Measurements from ENCODE around the gene PDHB.
"Not testable (repeated sequence)": the region's sequence is repeated elsewhere in the genome, so short reads cannot be mapped to it uniquely, and the experiment has no call there.

PDHB gene

DNA sequence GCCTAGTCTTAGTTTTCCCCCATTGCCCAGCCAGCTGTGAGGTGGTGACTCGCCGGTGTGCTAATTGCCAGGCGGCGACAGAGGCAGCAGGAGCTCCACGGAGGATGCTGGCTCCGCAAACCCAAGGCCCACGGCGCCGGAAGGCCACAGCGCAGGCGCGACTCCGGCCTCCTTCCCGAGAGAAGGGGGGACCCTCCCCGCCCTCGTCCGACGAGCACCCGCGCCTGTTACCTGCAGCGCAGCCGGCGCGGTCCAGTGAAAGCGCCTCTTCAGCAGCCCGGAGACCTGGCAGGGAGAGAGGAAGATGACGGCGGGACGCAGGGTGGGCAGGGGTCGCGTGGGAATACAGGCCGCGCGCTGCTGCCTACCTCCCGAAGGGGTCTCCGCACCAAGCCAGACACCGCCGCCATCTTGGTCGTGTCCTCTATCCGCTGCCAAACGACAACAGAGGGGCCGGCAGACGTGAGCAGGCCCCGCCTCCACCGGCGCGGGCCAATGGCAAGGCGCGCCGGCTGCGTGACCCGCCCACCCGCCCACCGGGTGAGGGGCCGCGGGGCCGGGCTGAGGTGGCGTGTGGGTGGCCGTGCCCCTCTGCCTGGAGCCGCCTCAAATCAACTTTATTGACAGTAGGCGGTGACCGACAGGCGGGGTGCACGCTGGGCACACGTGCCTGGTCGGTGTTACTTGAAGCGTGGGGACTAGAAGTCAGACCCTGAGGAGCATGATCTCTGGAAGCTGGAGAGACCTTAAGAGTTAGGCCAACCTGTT is at the start of gene PDHB:
PDHB (minus strand) TSS at position 433 of the 768 bp plus-strand sequence; CDS start at position 410, 23 bp downstream.
- peak; percentile 92 for DNase-seq

DNA sequence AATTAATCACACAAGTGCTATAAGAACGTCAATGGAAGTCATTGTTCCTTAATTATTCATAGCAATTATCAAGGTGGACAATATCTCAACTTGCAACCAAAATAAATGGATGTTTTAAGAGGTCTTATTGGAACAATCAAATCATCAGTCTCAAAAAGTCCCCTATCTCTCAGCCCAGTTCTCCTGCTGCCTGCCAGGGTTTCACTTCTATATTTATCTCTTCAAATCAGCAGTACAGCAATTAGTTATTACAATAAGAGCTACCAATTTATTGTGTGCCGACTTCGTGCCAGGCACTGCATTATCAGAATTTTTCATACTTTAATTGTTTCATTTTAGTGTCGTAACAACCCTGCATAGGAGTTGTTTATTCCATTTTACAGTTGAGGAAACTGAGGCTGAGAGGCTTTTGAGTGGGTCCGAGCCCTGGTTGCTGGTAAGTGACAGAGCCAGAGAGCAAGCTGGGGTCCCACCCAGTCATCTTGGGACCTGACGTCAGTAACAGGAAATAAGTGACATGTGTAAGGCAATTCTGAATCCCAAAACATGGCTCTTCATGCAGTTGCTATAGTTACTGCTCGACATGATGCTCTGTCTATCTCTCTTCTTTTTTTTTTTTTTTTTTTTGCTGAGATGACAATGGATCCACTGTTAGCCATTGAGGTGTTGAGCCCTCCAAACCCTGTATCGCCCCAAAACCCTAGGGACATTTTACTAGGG is 49.4 kb upstream of the PDHB start:
- peak; percentile 56 for DNase-seq

DNA sequence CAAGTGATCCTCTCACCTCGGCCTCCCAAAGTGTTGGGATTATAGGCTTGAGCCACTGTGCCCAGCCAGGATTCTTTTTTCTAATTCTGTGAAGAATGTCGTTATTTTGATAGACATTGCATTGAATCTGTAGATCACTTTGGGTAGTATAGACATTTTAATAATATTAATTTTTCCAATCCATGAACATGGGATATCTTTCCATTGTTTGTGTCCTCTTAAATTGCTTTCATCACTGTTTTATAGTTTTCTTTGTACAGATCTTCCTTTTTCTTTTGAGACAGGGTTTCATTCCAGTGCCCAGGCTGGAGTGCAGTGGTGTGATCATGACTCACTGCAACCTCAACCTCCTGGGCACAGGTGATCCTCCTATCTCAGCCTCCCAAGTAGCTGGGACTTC is 46.7 kb upstream of the PDHB start:
- DNase-seq: no peak

DNA sequence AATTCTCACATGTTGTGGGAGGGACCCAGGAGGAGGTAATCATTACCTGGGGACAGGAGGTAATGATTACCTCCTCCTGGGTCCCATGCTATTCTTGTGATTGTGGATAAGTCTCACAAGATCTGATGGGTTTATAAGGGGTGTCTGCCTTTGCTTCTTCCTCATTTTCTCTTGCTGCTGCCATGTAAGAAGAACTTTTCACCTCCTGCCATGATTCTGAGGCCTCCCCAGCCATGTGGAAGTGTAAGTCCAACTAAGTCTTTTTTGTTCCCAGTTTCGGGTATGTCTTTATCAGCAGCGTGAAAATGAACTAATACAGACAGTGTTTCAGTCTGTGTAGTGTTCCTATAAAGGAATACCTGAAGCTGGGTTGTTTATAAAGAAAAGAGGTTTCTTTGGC is 45.1 kb upstream of the PDHB start:
- no peak for DNase-seq

DNA sequence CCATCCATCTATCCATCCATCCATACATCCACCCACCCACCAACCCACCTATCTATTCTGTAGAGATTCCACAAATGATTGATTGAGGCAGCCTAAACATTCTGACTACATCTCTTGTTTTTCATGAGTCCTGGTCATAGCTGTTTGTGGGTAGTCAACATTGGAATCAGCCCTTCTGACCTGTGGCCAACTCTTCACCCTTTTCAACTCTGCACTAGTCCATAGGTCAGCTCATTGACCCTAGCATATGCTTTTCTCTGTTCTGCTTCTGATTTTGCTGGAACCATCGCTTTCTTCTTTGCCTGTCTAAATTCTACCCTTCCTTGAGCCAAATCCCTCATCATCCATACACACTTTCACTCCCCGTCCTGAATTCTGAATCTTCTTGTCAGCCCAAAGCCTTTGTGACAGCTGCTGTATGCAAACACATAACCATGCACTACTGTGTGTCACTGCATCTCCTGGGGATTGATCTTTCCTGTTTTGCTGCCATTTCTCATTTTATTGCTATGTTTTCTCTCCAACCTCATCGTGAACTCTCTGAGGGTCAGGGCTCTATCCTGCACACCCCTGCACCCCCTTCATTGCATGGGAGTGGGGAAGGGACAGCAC is 41.4 kb upstream of the PDHB start:
- no peak for DNase-seq

DNA sequence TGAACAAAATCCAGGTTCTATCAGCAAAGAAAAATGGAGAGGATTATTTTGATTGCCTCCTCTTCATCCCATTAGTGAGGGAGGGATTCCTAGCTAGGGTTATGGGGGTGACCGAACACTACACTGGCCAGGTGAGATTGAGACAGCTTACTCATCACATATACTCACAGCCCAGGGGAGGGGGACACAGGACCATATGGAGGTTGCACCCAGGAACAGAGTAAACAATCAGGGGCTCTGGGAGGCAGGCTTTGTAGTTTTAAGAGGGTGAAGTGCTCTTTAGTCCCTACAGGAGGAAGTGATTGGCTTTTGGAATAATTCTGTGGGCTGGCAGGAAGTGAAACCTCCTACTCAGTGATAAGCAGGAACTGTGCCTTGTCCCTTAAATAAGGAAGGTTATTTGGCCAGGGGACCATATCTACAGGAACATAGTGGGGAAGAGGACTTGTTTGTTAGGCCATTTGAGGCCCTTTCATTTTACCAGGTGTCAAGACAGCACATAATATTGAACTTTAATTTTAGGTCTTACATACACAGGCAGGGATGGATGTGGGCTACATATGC is 40.8 kb upstream of the PDHB start:
- peak; percentile 85 for DNase-seq

DNA sequence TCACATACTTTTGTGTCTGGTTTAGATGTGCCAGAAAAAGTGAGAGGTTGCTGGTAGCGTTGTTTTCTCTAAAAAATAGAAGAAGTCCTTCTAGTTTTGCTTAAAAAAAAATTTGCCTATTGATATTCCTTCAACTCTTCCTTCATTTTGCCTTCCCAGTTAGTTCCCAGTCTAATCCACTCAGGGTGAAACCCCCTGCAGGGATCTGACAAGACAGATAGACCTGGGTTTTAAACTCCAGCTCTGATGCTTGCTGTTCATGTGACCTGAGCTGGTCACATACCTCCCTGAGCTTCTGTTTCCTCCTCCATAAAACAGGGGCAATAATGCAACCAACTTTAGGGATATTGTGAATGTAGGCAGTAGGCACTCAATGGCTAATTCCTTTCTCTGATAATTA is 39.6 kb upstream of the PDHB start:
- DNase-seq: no peak

DNA sequence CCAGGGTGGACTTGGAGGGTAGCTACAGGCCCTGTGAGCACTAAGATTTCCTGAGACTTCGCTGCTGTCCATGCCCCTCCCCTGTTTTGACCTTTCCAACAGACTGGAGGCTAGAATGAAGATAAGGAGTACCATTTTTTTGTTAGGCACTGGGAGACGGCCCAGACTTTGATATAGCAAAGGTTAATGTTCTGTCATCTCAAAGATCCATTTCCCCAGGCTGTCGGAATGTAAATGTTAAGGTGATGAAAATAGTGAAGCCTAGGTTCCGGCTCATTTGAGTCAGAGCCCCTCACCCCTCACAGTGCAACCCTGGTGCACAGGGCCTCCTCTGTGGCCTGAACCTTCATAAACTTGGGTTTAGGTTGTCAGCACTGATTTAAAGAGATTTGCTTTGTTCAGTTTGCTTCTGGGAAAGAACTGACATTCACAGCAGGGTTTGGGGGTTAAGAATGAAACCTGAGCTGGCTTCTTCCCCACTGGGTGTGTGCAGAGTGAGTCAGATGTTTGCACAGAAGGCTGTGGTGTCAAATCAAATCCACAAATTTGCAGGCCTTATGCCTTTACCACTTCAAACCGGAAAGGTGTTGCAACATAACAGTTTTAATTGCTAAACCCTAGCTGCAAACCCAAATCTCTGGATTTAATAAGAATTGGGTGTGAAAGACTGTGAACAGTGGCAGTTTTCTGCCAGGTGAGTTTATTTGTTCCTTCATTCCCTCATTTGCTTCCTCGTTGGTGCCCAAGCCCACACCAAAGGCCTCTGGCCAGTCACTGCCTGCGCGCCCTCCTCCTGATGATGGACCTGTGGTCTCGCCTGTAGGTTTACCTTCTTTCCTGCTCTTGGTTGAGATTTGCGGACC is 37.6 kb upstream of the PDHB start:
- DNase-seq: peak; percentile 94

DNA sequence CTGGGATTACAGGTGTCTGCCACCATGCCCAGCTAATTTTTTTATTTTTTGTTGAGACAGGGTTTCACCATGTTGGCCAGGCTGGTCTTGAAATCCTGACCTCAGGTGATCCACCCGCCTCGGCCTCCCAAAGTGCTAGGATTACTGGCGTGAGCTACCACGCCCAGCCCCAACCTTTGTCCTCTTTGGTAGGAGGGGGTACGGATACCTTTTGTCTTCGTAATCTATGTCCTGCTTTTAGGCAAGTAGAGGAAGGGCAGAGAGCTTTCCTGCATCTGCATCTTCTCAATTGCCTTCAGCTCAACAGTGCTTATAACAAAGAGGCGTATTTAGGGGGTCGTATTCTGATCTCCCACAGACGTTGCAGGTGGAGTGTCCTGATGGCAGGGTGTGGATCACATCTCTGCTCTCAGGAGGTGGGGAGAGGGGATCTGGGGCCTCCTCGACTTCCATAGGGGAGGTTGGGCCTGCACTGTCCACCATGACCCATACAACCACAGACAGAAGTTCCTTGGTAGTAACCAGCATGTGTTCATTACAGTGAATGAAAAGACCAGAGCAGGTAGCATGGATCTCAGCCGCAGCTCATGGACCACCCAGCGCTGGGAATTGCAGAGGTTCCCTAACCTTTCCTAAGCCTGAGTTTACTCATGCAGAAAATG is 36.9 kb upstream of the PDHB start:
- DNase-seq: no peak

DNA sequence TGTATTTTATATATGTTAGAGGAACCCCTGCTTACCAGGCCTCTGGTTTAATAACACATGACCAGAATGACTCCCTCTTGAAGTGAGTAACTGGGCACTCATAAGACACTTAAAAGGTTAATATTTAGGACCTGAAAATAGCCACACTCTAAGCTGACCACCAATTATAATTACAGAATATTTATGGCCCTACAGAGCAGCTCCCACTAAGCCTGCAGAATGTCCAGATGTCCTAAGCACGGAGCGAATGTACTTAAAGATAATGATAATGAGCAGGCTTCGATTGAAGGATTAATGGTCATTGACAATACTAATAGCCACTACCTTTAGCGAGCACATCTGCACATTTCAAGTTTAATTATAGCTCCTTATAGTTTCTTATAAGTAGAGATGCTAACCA is 35.5 kb upstream of the PDHB start:
- DNase-seq: no peak

DNA sequence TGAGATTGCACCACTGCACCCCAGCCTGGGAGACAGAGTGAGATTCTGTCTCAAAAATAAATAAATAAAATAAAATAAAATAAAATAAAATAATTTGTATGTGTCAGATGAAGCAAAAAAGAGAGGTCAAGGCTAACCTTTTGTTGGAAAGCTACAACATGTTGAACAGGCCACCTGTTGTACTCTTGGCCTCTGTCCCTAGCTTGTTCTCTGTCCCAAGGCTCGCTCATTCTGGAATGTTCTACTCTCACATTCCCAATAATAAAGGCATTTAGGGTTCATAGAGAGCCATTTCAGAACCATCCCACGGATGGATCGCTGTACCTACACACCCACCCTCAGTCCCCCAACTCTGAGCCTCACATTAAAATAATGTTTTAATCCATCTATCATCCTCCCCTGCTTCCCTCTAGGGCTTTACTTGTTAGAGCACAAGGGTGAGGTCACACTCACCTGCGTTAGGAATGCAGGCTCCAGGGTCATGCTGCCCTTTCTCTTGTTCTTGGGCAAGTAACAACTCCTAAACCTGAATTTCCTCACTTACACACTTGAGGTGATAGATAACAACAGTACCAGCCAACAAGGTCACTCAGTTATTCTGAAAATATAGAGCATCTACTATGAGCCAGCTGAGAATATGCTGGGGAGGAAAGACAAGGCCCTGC is 33.4 kb upstream of the PDHB start:
- no peak for DNase-seq

DNA sequence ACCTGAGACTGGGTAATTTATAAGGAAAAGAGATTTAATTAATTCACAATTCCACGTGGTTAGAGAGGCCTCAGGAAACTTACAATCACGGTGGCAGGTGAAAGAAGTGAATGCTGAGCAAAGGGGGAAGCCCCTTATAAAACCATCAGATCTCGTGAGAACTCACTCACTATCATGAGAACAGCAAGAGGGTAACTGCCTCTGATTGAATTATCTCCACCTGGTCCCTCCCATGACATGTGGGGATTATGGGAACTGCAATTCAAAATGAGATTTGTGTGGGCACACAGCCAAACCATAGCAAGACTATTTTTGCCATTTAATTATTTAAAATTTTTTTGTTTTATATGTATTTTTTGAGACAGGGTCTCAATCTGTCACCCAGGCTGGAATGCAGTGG is 31.2 kb upstream of the PDHB start:
- no peak for DNase-seq

DNA sequence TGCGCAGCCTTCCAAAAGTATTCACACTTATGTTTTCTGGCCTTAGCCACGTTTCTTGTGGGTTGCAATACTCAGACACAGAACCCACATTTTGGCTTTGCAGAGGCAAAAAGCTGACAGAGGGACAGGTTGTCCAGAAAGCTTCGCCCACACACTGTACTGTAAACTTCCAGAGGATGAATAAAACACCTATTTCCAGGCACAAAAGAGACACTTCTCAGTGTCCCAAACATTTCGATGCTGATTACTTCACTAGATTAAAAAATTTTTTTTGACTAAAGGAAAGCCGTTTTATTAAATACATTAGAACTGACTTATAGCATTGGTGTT is 30.3 kb upstream of the PDHB start:
- DNase-seq: no peak

DNA sequence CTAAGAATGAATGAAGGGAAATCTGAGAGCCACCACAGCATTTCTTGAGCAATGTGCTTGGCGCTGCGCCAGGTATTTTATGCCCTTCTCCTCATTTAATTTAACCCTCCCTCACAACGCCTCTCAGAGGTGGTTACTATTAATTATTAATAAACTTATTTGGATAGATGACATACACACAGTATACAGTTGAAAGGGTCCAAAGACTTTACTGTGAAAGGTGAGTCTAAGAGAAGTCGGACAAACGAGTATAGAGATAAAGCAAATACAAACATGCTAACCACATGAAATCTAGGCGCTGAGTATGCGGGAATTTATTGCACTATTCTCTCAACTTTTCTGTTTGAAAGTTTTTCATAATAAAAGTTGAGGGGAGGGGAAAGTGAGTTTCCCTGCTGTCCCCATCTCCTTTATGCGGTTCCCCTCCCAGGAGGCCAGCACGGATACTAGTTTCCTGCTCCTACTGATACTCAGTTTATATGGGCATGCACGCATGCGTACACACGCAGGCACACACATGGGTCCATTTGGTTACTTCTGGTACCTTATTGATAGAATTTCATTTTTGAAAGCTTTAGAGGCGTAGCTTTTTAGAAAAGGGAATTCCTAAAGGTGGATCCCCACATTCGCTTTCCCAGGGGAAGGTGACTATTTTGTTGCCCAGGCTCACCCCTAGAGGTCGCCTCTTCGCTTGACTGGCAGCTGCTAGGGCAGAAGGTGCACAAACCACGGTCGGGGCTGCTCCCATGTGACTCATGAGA is 29.7 kb upstream of the PDHB start:
- DNase-seq: peak; percentile 74

DNA sequence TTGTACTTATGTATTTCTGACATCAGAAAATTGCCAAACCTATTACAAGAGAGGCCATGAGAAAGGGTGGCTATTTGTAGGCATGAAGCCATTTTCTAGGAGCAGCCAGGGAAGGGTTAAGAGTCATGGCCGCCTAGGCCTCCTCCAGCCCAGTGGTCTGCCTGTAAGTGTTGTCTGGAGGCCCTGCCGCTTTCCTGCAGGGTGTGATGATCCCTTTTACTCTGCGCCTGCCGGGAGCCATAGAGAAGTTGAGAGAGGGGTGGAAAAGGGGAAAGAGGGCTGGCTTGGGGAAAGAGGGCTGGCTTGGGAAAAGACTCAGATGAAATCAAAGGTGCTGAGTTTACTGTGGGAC is 29.2 kb upstream of the PDHB start:
- no peak for DNase-seq

DNA sequence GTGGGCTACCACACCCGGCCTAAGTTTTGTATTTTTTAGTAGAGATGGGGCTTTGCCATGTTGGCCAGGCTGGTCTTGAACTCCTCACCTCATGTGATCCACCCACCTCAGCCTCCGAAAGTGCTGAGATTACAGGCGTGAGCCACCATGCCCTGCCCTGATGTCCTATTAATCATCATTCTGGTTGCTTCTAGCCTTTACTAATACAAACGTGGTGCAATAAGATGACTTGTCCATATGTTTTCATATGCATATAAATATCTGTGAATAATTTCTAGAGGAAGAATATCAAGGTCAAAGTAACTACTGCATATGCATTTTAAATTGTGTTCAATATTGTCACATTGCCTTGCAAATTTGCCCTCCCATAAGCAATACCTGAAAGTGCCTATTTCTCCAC is 25.5 kb upstream of the PDHB start:
- DNase-seq: no peak

DNA sequence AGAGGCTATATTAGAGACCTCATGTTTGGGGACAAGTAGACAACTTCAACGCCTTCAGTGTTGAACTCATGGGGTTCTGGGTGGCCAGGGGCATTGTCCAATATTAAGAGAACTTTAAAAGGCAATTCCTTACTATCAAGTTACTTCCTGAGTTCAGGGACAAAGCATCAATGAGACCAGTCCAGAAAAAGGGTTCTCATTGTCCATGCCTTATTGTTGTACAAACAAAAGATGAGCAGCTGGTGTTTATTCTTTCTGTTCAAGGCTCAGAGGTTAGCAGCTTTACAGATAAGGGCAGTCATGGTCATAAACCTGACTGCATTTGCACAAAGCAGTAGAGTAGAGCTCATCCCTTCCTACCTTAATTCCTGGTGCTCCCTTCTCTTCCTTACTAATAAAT is 18.5 kb upstream of the PDHB start:
- no peak for DNase-seq

DNA sequence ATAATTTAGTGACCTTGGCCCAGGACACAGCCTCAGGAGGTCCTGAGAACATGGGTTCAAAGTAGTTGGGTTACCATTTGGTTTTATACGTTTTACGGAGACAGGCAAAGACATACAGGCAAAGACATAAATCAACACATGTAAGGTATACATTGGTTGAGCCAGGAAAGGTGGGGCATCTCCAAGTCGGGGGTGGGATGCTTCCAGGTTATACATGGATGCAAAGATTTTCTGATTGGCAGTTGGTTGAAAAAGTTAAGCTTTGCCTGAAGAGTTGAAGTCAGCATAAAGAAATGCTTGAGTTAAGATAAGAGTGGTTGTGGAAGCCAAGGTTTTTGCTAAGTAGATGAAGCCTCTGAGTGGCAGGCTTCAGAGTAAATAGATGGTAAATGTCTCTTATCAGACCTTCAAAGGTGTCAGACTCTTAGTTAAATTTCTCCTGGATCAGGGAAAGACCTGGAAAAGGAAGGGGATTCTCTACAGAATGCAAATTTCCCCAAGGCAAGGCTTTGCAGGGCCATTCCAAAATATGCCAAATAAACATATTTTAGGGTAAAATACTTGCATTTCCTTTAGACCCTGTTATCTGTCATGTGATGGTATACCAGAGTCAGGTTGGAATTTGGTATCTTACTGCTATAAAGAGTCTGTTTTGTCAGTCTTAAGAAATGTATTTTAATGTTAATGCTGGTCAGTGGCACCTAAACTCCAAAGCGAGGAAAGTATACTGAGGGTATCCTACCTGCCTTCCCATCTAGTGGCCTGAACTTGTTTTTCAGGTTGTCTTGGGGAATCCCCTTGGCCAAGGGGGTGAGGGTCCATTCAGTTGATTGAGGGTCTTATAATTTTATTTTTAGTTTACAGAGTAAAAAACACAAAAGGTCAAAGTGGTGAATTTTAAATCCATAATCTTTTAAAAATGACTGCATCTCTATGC is 8.2 kb upstream of the PDHB start:
- no peak for DNase-seq

DNA sequence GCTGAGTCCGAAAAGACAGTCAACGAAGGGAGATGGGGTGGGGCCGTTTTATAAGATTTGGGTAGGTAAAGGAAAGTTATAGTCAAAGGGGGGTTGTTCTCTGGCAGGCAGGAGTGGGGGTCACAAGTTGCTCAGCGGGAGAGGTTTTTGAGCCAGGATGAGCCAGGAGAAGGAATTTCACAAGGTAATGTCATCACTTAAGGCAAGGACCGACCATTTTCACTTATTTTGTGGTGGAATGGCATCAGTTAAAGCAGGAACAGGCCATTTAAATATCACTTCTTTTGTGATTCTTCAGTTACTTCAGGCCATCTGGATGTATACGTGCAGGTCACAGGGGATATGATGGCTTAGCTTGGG is 7.3 kb upstream of the PDHB start:
- not testable (repeated sequence) for DNase-seq

DNA sequence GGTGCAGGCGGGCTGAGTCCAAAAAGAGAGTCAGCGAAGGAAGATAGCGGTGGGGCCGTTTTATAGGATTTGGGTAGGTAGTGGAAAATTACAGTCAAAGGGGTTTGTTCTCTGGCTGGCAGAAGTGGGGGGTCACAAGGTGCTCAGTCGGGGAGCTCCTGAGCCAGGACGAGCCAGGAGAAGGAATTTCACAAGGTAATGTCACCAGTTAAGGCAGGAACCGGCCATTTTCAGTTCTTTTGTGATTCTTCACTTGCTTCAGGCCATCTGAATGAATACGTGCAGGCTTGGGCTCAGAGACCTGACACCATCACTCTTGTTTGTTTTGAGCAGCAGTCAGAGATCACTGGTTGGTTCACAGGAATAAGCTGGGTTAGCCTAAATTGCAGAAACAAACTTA is 3.6 kb upstream of the PDHB start:
- not testable (repeated sequence) for DNase-seq
